IPS DF 4.7 (cell line): ENCODE data around the gene NDUFS1.
"Not testable (repeated sequence)": the region's sequence is repeated elsewhere in the genome, so short reads cannot be mapped to it uniquely, and the experiment has no call there.

Source experiments
- DNase-seq: peaks from one replicate; pipeline ENCODE4 v3.0.0-alpha.2; 2013; ENCODE audit warnings: low spot score; ENCODE audit errors: extremely low read depth

The NDUFS1 gene

DNA sequence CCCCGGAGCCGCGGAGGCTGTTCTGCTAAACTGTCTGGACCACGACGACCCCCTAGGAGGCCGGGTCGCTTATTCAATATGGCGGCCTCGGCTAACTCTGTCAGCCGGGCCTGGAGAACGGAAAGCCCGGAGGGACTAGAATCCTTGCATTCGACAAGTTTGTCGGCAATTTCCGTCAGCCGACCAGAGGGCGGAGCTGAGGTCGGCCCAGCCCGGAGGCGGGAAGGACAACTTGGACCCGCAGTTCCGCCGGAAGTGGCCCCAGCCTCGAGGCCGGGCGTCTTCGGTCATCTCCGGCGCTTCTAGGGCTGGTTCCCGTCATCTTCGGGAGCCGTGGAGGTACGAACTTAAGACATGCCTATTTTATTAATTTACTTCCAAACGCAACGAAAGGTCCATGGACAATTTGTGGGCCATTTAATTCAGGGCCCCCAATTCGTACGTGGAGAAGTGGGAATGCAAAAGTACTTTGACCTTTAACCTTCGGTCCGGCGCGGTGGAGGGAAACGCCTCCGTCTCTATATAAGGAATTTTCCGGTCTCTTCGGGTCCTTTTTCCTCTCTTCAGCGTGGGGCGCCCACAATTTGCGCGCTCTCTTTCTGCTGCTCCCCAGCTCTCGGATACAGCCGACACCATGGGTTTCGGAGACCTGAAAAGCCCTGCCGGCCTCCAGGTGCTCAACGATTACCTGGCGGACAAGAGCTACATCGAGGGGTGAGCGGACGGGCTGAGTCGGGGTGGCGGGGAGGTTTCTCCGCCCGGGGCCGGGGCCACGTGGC is at the start of gene NDUFS1, which contains the start of gene EEF1B2:
Gene NDUFS1 (minus strand): TSS at position 99 of the 779 bp plus-strand sequence. CDS start 5,766 bp downstream, outside the sequence.
Gene EEF1B2 (plus strand): TSS at position 550 of the 779 bp plus-strand sequence. CDS start 85 bp downstream, at position 635.
- peak; percentile 97 for DNase-seq

DNA sequence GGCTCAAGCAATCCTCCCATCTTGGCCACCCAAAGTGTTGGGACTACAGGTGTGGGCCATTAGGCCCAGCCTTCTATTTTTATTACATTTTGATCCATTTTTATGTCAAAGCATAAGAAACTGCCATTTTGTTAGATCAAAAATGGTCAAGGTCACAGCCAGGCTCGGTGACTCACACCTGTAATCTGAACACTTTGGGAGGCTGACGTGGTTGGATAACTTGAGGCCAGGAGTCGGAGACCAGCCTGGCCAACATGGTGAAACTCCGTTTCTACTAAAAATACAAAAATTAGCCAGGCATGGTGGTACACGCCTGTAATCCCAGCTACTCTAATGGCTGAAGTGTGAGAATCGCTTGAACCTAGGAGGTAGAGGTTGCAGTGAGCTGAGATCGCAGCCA is 49.7 kb upstream of the NDUFS1 start:
- DNase-seq = no peak

- DNase-seq = not testable (repeated sequence)
Measured at GRCh38 chr2:206207316-206207715, 48.1 kb upstream of the NDUFS1 start.

GRCh38 chr2:206204710-206205109 is 45.5 kb upstream of the NDUFS1 start:
- DNase-seq = no peak

- DNase-seq = no peak
Measured at GRCh38 chr2:206203331-206203730, 44.1 kb upstream of the NDUFS1 start.

- DNase-seq = no peak
Measured at GRCh38 chr2:206202446-206202845, 43.2 kb upstream of the NDUFS1 start.

DNA sequence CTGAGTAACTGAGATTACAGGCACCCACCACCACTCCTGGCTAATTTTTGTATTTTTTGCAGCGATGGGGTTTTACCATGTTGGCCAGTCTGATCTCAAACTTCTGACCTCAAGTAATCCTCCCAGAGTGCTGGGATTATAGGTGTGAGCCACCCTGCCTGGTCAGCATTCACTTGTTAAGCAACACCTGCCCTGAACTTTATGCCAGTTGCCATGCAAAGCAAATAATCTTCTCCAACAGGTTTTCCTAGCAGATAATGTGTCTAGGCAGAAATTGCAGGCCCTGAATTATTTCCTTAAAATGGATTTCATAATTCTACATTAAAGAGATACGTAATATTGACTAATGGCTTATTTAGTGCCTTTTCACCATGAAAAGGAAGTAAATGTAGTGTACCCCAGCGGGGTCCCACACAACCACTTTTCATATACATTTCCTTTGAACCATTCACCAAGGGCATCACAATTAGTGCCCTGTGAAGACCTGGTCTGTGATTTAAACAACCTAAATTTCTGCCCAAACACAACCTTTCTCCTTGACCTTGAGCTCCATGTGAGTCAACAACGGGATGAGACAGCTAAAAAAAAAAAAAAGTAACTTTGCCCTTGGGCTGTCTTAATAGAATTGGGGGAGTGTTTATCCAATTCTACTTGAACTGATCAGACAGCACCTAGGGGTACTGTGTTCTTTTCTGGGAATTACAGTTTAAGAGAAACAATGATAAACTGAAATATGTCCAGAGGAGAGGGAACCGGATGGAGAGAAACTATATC is 42.0 kb upstream of the NDUFS1 start:
- no peak for DNase-seq

GRCh38 chr2:206198677-206199076 is 39.4 kb upstream of the NDUFS1 start:
- DNase-seq = no peak

GRCh38 chr2:206193671-206194357 is 34.6 kb upstream of the NDUFS1 start:
- DNase-seq = no peak

DNA sequence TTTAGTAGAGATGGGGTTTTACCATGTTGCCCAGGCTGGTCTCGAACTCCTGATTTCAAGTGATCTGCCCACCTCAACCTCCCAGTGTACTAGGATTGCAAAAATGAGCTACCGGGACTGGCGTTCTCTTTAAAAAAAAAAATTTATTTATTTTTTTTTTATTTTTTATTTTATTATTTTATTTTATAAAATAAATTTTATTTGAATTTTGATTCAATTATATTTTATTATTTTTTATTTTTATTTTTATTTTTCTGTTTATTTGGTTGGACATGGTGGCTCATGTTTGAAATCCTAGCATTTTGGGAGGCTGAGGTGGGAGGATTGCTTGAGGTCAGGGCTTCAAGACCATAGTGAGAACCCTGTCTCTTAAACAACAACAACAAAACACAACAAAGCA is 32.9 kb upstream of the NDUFS1 start:
- no peak for DNase-seq

DNA sequence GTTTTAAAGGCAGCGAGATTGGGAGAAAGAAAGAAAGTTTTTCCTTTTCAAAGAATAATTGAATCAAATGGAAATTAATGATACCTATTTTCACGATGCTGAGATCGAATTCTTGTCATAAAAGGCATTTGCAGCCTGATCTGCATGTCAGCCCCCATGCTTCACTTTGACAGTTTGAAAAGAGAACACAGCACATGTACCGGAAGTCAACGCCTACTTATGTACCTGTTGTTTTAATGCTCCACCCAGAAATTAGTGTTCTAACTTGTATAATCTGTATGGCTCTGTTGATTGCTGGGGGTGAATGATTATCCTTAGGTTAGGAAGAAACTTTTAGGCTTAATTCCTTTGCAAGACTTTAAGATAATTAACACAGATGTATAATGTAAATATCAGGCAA is 31.4 kb upstream of the NDUFS1 start:
- no peak for DNase-seq

- DNase-seq = no peak
Measured at GRCh38 chr2:206190111-206190510, 30.9 kb upstream of the NDUFS1 start.

- no peak for DNase-seq
Measured at GRCh38 chr2:206189691-206190090, 30.4 kb upstream of the NDUFS1 start.

- not testable (repeated sequence) for DNase-seq
Measured at GRCh38 chr2:206181526-206181925, 22.3 kb upstream of the NDUFS1 start.

GRCh38 chr2:206176901-206177300 is 17.7 kb upstream of the NDUFS1 start:
- no peak for DNase-seq

DNA sequence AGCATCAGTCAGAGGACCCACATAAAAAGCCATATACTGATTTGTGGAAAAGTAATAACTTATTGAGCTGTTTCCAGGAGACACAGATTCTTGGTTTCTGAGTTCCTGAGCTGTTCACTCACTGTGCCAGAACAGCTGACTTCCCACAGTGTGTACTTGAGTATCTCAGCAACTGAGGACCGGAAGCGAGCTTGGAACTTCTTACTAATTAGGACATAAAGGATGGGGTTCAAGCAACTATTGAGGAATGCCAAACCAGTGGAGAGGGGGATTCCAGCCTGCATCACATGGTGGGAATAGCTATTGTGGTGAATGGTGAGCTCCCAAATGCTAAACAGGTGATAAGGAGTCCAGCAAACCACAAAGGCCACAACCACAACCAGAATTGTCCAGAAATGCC is 16.9 kb upstream of the NDUFS1 start:
- no peak for DNase-seq

DNA sequence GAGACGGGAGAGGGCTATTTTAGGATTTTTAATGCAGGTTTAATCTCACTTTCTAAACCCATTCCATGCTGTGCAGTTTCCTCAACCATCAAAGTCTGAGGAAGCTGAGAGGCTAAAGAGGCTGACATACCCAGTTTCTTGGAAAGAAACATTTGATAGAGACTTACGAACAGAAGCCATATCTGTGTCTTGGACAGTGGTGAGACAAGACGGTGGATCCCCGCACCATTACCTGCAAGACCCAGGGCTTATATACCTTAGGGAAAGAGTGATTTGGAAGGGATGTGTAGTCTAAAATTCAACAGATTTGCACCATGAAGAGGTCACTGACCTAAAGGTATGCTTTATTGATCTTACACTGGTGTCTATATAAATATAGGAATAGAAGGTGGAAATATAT is 13.9 kb upstream of the NDUFS1 start:
- no peak for DNase-seq

DNA sequence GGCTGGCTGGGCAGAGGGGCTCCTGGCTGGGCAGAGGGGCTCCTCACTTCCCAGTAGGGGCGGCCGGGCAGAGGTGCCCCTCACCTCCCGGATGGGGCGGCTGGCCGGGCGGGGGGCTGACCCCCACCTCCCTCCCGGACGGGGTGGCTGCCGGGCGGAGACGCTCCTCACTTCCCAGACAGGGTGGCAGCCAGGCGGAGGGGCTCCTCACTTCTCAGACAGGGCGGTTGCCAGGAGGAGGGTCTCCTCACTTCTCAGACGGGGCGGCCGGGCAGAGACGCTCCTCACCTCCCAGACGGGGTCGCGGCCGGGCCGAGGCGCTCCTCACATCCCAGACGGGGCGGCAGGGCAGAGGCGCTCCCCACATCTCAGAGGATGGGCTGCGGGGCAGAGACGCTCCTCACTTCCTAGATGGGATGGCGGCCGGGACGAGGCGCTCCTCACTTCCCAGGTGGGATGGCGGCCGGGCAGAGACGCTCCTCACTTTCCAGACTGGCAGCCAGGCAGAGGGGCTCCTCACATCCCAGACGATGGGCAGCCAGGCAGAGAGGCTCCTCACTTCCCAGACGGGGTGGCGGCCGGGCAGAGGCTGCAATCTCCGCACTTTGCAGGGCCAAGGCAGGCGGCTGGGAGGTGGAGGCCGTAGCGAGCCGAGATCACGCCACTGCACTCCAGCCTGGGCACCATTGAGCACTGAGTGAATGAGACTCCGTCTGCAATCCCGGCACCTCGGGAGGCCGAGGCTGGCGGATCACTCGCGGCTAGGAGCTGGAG is 12.6 kb upstream of the NDUFS1 start:
- not testable (repeated sequence) for DNase-seq

GRCh38 chr2:206168230-206168629 is 9.0 kb upstream of the NDUFS1 start:
- DNase-seq = not testable (repeated sequence)

DNA sequence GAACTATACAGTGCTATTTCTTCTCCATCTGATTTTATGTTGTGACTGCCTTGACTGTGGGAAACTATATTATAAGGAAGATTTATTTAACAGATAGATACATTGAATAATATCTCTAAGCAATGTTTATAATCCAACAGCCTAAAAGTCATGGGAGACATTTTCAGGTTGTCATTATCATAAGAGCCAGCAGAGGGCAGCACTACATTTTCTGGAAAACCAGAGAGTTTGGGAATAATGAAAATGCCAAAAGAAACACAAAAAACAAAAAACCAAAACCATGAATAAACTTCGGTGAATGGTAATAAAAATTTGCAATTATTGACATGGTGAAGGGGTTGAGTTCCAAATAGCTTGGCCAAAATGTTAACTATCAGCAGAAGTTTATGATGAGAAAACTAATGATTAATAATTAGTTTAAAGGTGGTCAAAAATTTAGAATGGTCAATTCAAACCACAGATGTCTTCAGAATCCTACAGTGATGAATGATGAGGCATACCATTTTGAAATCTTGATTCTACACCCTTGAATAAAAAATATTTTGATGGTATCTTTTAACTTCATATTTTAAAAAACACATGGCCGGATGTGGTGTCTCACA is 5.1 kb upstream of the NDUFS1 start:
- peak; percentile 22 for DNase-seq
